HEK293 (cell line): ENCODE results near the gene ZFX.

Experiments used
- HOXC10 ChIP-seq: sonication (generic); formaldehyde crosslinking; IDR thresholded peaks from 2 replicates; pipeline ENCODE4 v1.8.1; 2023; ENCODE audit warnings: mild to moderate bottlenecking, missing genetic modification reagents
- ZBTB17 ChIP-seq: fragments of 450-650 bp; formaldehyde crosslinking; IDR thresholded peaks from 2 replicates; pipeline ENCODE4 v1.5.1; 2016; ENCODE audit warnings: missing biosample characterization, missing genetic modification characterization
- ZFHX2 ChIP-seq: fragments of 450-650 bp; formaldehyde crosslinking; conservative IDR thresholded peaks from 2 replicates; pipeline ENCODE4 v1.5.1; 2016; ENCODE audit warnings: missing biosample characterization, missing genetic modification characterization
- ZNF394 ChIP-seq: fragments of 450-650 bp; formaldehyde crosslinking; IDR thresholded peaks from 2 replicates; pipeline ENCODE4 v1.5.1; 2016; ENCODE audit warnings: missing biosample characterization, missing genetic modification characterization, mild to moderate bottlenecking, moderate library complexity, borderline replicate concordance
- ZNF529 ChIP-seq: fragments of 450-650 bp; formaldehyde crosslinking; IDR thresholded peaks from 2 replicates; pipeline ENCODE4 v1.5.1; 2017; ENCODE audit warnings: missing genetic modification characterization, missing biosample characterization; ENCODE audit not compliant: insufficient replicate concordance
- TF ChIP-seq, protein P1 (sequence below): fragments of 450-650 bp; formaldehyde crosslinking; IDR thresholded peaks from 2 replicates; pipeline ENCODE4; 2016; ENCODE audit warnings: missing biosample characterization, missing genetic modification characterization
- TF ChIP-seq, protein P2 (sequence below): fragments of 450-650 bp; formaldehyde crosslinking; IDR thresholded peaks from 2 replicates; pipeline ENCODE4 v1.5.0; 2017; ENCODE audit warnings: missing biosample characterization, missing genetic modification characterization, borderline replicate concordance

Gene ZFX

DNA sequence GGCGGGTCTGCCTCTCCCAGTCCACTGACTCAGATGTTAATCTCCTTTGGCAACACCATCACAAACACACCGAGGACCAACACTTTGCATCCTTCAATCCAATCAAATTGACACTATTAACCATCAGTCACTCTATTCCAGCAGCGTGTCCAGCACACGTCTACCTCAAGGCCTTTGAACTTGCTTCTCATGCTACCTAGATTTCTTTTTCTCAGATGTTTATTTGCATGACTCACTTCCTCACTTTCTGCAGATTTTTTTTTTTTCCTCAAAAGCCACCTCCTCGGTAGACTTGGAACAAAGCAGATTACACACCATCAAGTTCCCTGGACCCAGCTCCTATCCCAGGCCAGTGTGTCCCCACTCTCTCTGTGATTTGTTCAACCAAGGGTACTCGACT is 114.9 kb downstream of the ZFX start (continued):
- TF ChIP-seq ZNF529 (tag by site-specific recombination) = no peak
- TF ChIP-seq ZNF394 (tag by site-specific recombination) = no peak
- TF ChIP-seq, protein P1, sequence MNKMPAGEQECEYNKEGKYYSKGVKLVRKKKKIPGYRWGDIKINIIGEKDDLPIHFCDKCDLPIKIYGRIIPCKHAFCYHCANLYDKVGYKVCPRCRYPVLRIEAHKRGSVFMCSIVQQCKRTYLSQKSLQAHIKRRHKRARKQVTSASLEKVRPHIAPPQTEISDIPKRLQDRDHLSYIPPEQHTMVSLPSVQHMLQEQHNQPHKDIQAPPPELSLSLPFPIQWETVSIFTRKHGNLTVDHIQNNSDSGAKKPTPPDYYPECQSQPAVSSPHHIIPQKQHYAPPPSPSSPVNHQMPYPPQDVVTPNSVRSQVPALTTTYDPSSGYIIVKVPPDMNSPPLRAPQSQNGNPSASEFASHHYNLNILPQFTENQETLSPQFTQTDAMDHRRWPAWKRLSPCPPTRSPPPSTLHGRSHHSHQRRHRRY (tag by site-specific recombination) = no peak
- TF ChIP-seq, protein P2, sequence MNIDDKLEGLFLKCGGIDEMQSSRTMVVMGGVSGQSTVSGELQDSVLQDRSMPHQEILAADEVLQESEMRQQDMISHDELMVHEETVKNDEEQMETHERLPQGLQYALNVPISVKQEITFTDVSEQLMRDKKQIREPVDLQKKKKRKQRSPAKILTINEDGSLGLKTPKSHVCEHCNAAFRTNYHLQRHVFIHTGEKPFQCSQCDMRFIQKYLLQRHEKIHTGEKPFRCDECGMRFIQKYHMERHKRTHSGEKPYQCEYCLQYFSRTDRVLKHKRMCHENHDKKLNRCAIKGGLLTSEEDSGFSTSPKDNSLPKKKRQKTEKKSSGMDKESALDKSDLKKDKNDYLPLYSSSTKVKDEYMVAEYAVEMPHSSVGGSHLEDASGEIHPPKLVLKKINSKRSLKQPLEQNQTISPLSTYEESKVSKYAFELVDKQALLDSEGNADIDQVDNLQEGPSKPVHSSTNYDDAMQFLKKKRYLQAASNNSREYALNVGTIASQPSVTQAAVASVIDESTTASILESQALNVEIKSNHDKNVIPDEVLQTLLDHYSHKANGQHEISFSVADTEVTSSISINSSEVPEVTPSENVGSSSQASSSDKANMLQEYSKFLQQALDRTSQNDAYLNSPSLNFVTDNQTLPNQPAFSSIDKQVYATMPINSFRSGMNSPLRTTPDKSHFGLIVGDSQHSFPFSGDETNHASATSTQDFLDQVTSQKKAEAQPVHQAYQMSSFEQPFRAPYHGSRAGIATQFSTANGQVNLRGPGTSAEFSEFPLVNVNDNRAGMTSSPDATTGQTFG = no peak
- TF ChIP-seq HOXC10 = no peak
- no peak for TF ChIP-seq ZBTB17
- no peak for TF ChIP-seq ZFHX2 (tag by site-specific recombination)
